HL-60 (cell line): Measurements from ENCODE around the gene ATRN.
"Not testable (repeated sequence)": the region's sequence is repeated elsewhere in the genome, so short reads cannot be mapped to it uniquely, and the experiment has no call there.

Experiments
- CTCF ChIP-seq: IDR thresholded peaks from one replicate; pipeline ENCODE4 v1.5.1; 2011; ENCODE audit warnings: low read length, control low read depth, inconsistent platforms; ENCODE audit not compliant: insufficient read depth
- GABPA ChIP-seq: IDR thresholded peaks from 2 replicates; pipeline ENCODE4 v1.6.1; 2012; ENCODE audit warnings: low read depth
- POLR2AphosphoS5 ChIP-seq: IDR thresholded peaks from 2 replicates; pipeline ENCODE4 v1.6.1; 2012; ENCODE audit warnings: low read depth
- REST ChIP-seq: IDR thresholded peaks from 2 replicates; pipeline ENCODE4 v1.6.1; 2012; ENCODE audit warnings: low read depth; ENCODE audit not compliant: insufficient replicate concordance

GRCh38 chr20:3524696-3525095 lies 53.9 kb downstream of the ATRN start:
- TF ChIP-seq CTCF, REST, POLR2AphosphoS5, GABPA: not testable (repeated sequence)
